Left ventricle myocardium superior (tissue), 1 donor: ENCODE results near the gene SAMD4A. TPM values are rescaled to one million over a fixed set of nuclear protein-coding genes. Genes with fewer than 3 reads are reported as not detected.
"Not testable (repeated sequence)": the region's sequence is repeated elsewhere in the genome, so short reads cannot be mapped to it uniquely, and the experiment has no call there.

Experiments
- ATAC-seq: fragments of 200-7000 bp; cut with Tn5 transposase; one replicate; pipeline ENCODE4 v1.9.1; 2020; ENCODE audit warnings: mild to moderate bottlenecking, moderate library complexity
- DNase-seq: peaks from one replicate; pipeline ENCODE4 v3.0.0-alpha.2; 2020
- intact Hi-C: fragments of 100-400 bp; cut with micrococcal nuclease; formaldehyde crosslinking; loops from one replicate; pipeline ENCODE4 v1.11.0; 2022
- total RNA-seq: library from RNA; stranded (reverse); fragmentation: NEBNext Ultra II Directional; extraction: Animal tissue kit (Norgen Biotek cat#: 25700); gene quantifications from one replicate; pipeline ENCODE4 v1.2.1, GENCODE V29; 2021
- donor health status: DM: no; HTN: yes; CAD: no; lungs with severe emphysema.

SAMD4A gene
- total RNA-seq, 1 donor from 2014 or later, result 150 TPM

- intact Hi-C loops, result no loop called here
- no peak for DNase-seq
- ATAC-seq, result peak; percentile 73
These were observed 23.6 kb downstream of the SAMD4A start for GRCh38 chr14:54590481-54590880.

DNA sequence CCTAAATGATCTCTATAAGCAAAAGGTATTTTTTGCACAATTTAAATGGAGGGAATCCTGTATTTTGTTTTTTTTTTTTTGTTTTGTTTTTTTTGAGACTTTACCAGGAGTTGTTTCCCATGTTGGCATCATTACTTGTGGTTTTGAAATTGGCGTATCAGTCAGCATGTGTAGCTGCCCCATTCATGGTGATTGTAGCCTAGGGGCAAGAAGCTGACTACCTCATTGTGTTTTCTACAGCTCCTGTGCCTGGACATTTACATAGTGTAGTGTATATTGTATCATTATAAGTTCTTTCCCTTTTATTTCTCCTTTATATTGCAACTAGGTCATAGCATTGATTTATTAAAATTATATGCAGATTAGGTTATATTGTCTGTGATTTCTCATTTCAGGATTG lies 24.5 kb downstream of the SAMD4A start:
- ATAC-seq (no peak), DNase-seq (no peak)
- intact Hi-C loops, result no loop called here

DNA sequence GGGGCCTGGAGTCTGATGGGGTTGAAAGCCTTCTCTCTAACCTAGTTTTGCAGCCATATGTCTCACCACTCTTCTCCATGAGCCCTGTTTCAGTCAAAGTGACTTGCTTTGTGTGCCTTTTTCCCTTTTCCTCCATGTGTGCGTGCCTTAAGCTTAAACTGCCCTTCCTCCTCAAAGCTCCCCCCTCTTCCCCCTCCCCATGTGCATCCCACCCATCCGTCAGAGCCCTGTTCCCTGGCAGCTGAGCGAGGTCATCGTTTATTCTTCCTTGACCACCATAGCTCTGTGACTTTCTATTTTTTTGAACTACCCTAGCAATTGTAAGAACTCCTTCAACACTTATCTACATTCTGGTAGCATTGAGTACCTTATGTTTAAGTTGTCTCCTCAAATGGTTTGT lies 24.9 kb downstream of the SAMD4A start:
- intact Hi-C loops, result no loop called here
- ATAC-seq (no peak), DNase-seq (no peak)

- DNase-seq (no peak), ATAC-seq (no peak)
- intact Hi-C loops, result no loop called here
These were observed 26.9 kb downstream of the SAMD4A start for GRCh38 chr14:54593860-54594259.

- intact Hi-C loops, result no loop called here
- DNase-seq (no peak), ATAC-seq (no peak)
These were observed 27.6 kb downstream of the SAMD4A start for GRCh38 chr14:54594537-54594936.

GRCh38 chr14:54597795-54598443 lies 31.0 kb downstream of the SAMD4A start:
- intact Hi-C loops, result no loop called here
- DNase-seq, result no peak
- ATAC-seq, result no peak

DNA sequence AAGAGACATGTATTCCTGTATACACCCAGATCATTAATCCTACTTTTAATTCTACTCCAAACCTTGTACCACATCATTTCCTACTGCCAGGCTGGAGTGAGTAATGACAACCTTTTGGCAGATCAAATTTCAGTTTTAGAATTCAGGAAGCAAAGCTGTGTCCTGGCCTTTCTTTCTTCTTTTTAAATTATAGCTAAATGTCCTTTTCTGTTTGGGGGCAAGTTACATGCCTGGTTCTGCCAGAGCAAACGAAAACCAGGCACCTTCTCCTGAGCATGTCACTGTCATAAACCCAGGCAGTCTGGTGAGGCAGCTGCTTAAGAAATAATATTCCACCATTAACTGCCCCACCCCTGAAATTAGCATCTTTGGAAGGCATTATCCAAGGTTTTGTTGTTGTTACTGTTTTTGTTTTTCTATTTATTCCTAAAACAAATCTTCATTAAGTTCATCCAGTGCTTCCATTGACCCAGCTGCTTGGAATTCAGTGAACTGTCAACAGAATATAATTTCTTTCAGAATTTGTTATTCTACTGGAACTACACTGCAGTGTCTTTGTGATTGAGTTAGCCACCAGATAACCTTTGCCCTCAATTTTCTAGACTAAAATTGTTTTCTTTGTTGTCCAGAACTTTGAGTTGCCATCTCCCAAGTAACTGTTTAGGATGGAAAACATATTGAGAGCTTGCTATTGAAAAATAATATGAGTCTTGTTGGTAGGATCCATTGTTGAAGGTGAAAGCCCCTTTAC lies 33.2 kb downstream of the SAMD4A start:
- intact Hi-C loops, result no loop called here
- DNase-seq (no peak), ATAC-seq (no peak)

- DNase-seq, result no peak
- intact Hi-C loops, result no loop called here
- ATAC-seq, result no peak
These were observed 33.8 kb downstream of the SAMD4A start for GRCh38 chr14:54600717-54601109.

DNA sequence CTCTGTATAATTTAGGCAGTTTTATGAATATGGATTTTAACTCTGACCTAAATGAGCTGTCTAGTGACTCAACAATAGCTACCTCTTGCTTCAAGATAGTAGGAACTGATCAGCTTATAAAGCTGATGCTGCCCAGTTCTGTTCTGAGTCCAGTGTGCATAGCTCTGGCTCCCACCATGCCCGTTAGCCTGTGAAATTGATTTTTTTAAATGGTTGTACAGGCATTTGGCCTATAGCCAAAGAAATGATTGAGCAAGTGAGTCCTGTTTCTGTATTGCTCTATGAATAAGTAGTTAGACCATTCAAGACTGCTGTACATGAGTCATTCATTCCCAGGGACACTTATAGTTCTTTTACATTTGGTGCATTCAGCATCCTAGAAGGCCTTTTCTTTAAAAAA lies 36.4 kb downstream of the SAMD4A start:
- ATAC-seq, result no peak
- intact Hi-C loops, result no loop called here
- no peak for DNase-seq

GRCh38 chr14:54606178-54606577 lies 39.2 kb downstream of the SAMD4A start:
- intact Hi-C loops, result no loop called here
- ATAC-seq, result peak; percentile 96
- DNase-seq, result peak; percentile 85

DNA sequence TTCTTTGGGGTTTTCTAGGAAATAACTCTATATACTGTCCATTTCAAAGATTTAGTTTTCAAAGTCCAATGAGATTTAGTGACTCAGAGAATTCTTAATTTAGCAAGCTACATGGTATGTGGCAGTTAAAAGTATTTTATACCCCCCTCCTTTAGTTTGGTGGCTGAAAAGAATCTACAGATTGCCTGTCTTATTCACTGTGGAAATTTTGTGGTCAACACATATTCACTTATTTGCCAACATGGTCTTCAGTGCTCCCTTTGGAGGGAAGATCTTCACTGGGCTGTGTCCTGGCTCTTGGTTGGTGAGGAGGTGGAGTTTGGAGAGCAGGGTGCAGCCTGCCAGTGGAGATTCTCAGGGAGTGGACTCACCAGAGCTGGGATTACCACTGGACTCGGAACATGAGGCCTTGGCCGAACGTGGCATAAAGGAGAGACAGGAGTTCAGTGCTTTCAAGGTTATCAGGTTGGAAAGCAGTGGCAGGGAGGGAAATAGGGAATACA lies 39.8 kb downstream of the SAMD4A start:
- ATAC-seq, result peak; percentile 86
- intact Hi-C loops, result no loop called here
- peak; percentile 57 for DNase-seq

DNA sequence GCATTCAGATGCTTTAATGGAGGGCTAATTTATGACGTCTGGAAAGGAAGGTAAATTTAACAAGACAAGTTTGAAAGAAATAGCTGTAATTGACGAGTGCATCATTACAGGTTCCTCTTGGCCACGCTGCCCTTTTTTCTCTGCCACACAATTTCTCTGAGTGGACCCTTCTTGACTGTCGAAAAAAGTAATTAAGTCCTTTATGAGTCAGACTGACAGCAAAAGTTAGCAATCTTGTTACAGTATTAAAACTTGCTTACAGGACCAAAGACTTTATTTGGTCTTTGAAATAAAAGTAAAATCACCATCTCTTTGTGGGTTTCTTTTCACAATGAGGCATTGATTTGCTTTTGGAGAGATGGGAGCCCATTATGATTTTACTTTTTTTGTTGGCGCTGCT lies 42.6 kb downstream of the SAMD4A start:
- DNase-seq, result no peak
- intact Hi-C loops, result no loop called here
- no peak for ATAC-seq

GRCh38 chr14:54610051-54610977 lies 43.4 kb downstream of the SAMD4A start:
- DNase-seq, result no peak
- ATAC-seq, result no peak
- intact Hi-C loops, result no loop called here

- intact Hi-C loops, result no loop called here
- DNase-seq (no peak), ATAC-seq (no peak)
These were observed 47.4 kb downstream of the SAMD4A start for GRCh38 chr14:54614296-54614695.

DNA sequence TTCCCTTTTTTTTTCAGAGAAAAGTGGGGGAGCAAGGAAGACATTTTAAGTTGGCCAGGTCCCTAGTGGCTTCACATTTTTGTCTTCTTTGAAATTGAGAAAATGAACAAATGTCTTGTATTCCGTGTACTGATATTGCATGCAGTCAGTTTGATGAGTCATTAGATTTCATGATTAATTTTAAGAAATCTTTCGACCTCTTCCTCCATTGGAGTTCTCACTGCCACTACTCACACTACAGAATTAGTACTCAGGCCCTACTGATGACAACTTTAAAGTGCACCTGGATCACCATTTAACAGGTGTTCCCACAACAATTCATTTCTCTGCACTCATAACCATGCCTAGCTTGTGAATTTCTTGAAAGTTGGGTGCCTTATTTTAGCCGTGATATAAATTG lies 50.5 kb downstream of the SAMD4A start:
- DNase-seq, result no peak
- intact Hi-C loops, result no loop called here
- ATAC-seq, result no peak

DNA sequence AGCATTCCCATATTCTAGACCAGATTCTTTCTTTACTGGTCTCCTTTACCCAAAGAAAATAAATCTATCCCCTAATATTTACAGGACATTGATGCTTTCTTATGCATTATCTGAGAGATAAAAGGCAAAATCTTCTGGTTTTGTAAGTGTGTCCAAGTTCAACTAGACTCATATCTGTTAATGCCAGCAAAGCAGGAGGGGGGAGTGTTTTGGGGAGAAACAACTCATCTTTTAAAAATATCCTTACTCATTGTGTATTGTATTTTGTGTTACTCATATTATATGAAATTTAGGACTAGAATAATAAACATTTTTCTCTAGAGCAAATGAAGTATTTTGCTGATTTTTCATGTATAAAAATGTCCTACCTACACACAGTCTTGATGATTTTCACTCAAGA lies 54.8 kb downstream of the SAMD4A start:
- DNase-seq (no peak), ATAC-seq (no peak)
- intact Hi-C loops, result no loop called here

DNA sequence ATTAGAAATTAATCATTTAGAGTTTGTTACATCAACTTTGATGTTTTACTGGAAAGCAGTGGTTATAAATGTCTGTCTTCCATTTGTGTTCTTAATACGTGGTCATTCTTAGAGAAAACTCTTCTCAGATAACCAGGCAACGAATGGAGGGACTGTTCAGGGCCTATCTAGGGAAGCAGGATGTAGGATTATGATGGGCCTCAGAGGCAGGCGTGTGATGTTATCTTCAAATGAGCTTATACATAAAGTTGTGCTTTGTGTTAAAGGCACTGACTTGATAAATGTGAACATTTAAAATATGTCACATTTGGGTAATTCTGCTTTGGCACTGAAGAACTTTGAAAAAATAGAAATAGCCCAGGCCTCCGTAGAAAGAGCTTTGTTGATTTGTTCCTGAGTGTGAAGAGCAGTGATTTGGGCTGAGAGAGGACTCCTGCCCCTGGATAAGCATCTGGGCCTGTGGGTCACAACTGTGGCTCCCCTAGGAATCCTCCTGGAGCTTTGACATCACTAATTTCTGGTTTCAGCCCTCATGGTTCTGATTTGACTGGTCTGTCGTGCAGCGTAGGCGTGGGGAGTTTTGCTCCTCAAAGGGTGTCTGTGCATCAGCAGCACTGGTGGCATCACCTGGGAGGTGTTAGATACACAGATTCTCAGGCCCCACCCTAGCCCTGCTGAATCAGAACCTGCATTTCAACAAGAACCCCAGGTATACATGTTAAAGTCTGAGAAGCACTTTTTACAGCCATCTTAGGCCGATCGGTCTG lies 55.4 kb downstream of the SAMD4A start:
- ATAC-seq (no peak), DNase-seq (no peak)
- intact Hi-C loops, result no loop called here

- no peak for DNase-seq
- no peak for ATAC-seq
- intact Hi-C loops, result no loop called here
These were observed 56.5 kb downstream of the SAMD4A start for GRCh38 chr14:54623279-54624004.

DNA sequence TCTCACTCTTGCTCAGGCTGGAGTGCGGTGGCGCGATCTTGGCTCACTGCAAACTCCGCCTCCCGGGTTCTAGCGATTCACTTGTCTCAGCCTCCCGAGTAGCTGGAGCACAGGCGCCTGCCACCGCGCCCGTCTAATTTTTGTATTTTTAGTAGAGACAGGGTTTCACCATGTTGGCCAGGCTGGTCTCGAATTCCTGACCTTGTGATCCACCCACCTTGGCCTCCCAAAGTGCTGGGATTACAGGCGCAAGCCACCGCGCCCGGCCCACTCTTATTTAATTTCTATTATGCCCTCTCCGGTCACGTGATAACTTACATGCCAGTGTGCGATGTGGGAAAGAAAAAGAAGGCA lies 57.1 kb downstream of the SAMD4A start:
- intact Hi-C loops, ATAC-seq, DNase-seq: not testable (repeated sequence)
